GM21367 (cell line): ENCODE data around the gene LARP1.

Experiments used
- ATAC-seq: cut with Tn5 transposase; IDR thresholded peaks from one replicate; pipeline ENCODE4 v1.9.1; 2021; ENCODE audit not compliant: unreplicated experiment

Gene LARP1

DNA sequence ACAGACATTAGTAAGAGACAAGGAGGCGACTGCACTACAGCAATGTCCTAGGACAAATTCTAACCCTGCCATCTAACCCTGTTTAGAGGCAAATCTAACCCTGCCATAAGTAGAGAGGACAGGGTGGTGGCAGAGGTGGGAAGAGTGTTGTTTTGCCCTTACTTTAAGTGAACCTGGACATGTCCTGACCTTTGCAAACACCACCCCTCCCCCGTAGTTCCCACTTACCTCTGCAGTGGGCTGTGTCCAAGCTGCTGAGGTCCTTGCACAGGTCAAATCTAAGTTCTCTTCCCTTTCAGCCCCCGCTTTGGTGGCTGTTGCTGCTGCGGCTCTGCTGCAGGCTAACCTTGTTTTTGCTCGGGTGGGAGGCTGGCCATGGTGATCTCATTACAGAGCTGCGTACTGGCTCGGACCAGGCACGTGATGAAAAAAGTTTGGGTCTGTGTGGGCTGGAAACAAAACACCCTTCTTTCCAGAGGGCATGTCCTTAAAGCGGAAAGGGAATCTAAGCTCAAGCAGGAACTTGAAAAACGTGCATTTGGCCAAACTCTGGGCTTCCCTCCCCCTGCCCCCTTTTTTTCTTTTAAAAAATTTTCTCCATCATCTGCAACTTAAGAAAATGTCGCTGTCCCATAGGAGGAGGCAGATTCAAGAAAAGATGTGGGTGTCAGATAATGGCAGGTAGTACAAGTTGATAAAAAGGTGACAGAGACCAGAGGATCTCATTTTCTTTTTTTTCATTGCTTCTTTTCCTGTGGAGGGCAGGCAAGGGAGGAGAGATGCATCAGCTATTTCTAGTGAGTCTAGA, 95.3 kb downstream of the LARP1 start, which contains the start of gene FAXDC2:
Gene FAXDC2, minus strand, starts transcription at position 349 of the 808 bp plus-strand sequence. CDS start 12,425 bp downstream, outside the sequence.
- ATAC-seq = no peak

DNA sequence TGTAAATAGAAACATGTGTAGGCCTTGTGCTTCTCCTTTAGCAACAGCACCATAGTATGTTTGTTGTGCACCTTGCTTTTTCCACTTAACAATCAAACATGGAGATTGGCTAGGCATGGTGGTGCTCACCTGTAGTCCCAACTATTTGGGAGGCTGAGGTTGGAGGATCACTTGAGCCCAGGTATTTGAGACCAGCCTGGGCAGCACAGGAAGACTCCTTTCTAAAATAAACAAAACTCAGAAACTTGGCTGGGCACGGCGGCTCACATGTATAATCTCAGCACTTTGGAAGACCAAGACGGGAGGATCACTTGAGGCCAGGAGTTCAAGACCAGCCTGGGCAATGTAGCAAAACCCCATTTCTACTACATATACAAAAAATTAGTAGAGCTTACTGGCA, 96.2 kb downstream of the LARP1 start:
- no peak for ATAC-seq

DNA sequence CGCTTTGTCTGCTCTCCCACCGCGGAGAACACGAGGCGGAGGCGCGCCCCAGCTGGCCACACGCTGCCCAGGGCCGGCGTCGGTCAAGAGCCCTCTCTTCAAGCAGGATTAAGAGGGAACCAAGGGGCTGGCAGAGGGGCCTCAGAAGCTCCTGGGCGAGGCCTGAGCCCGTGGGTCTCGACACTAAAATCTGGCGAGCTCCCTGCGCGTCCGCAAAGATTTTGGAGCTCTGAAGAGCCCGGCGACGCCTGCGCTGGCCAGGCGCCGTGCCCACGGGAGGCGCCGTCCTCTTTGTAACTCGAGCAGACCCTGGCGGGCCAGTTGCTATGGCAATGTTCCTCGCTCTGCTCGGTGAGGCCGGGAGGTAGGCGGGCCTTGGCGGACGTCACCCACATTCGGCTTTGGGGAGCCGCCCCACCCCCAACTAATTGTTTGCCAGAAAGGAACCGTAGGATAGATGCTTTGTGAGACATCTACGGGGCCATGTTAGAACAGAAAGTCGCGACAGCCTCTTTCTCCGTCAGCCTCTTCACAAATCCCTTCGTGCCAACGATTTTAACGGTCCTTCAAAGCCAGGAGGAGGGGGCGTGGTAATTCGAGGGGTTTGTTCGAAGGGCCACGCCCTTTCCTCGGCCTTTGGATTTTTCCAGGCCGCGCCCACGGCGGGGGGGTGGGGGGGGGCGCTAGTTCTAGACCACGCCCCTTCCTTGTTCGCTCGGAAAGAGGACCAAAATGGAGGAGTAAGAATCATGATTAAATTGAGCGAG, 102.5 kb downstream of the LARP1 start:
- ATAC-seq = peak; percentile 52

DNA sequence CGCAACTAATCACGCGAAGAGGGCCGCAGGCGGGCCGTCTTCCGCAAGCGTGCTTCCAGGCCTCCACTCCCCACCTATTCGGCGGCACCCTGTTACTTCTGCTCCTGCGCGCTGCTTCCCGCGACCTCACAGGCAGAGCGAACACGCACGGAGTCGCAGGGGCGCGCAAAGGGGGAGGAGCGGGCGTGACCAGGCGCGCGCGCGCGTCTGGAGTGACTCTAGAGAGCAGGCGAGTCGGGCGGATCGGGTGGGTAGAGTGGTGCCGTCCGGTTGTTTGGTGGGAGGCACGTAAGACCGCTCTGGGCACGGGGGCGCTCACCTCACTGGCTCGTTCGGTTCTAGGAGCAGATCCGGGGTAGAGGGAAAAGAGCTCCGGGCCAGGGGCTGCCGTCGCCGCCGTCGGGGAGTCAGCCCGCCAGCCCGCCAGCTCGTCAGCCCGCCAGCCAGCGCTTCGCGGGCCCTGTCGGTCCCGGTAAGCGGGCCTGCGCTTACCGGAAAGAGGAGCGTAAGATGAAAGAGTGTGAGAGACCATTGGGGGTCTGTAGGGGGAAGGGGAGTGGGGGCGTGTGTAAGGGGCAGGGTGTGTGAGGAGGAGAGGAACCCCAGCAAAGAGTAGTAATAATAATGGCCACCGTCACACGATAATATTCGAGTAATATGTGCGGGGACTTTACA, 103.3 kb downstream of the LARP1 start, which contains the start of gene CNOT8:
Gene CNOT8, plus strand, starts transcription at position 331 of the 675 bp plus-strand sequence. CDS start 4,652 bp downstream, outside the sequence.
- peak; percentile 66 for ATAC-seq

DNA sequence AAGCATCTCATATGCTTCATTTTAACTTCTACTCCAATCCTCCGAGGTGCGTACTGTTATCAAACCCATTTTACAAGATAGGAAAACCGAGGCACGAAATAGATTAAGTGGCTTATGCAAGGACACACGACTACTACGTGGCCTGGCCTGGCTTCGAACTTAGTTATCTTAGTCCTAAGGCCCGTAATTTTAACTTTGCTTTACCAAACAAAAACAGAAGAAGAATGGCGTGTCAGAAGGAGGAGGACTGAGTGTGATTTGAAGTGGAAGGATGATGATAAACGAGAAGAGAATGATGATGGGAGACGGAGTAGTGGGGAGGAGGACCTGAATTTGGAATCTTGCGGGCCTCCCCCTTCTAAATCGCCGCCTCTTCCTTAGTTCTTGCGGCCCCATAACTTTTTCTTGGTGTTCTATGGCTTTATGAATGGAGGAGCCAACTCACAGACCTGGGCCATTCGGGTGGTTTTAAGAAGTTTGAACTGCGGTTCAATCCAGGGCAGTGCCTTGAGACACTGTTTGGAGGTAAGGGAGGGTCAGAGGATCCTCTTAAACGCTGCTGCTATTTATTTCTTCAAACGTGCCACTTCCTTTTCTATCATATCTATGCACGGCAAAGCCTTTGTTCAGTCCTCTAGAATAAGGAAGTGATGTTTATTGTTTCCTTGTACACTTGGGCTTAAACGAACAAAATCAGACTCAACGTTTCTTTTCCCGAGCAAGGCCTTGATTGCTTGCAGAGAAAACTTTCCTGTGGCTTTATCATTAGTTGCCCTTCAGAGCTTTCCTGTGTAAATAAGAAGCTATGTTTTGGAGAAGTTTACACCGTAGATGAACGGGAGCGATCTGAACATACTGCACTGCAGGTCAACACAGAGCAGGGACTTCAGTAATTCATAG, 104.0 kb downstream of the LARP1 start:
- no peak for ATAC-seq

DNA sequence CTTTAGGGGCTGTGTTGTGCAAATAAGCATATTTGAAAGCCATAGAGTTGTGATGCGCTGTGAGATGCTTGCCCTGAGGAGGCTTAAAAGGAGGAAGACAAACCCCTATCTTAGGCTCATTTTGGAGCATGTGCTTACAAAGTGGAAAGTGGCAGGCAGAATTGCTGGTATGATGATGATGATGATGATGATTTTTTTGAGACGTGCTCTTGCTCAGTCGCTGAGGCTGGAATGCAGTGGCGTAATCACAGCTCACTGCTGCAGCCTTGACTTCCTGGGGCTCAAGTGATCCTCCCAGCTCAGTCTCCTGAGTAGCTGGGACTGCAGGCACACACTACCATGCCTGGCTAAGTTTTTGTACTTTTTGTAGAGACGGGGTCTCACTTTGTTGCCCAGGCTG, 104.9 kb downstream of the LARP1 start:
- no peak for ATAC-seq

DNA sequence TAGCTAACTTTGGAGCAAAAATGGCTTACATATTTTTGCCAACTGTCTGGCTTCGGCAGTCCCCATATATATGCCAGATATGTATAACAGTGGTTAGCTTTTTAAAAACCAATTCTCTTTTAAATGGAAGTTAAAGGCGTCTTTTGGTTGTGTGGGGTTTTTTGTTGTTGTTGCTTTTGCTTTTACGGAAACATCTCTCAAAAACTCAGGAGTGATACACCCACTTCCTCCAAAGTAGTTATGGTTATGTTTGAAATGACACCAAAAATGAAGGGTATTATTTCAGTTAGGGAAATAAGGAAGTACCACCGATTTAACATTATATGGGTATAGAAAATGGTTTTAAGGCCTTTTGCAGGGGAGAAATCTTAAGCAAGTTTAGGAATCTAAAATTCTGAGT, 105.6 kb downstream of the LARP1 start:
- ATAC-seq = no peak

DNA sequence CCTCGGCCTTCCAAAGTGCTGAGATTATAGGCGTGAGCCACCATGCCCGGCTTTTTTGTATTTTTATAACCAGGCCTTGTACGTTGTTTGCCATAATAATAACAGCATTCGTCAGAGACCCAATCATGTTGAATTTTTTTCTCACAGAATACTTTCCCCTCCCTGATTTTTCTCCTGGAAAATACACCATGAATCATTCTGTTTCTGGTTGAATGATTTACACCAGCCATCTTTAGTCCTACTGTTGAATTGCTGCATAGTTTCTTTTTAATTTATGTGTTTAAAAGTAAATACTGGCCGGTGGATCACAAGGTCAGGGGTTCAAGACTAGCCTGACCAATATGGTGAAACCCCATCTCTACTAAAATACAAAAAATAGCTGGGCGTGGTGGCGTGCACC, 106.8 kb downstream of the LARP1 start:
- ATAC-seq = no peak

DNA sequence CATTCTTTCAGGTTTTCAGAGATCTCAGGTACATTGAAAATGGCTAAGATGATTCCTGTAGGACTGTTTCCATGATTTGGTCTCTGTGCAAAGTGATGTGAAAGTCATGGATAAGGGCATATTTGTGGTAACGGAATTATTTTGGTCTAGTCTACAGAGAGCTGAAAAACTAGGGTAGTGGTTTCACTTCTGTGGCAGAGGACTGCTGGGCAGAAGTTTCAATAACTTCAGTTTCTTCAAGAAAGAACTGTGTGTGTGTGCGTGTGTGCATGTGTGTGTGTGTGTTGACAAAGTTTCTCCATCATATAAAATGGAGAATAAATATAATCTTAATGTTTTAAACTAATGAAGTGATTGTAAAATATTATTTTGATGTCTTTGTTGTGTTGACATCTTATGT, 107.6 kb downstream of the LARP1 start:
- no peak for ATAC-seq

DNA sequence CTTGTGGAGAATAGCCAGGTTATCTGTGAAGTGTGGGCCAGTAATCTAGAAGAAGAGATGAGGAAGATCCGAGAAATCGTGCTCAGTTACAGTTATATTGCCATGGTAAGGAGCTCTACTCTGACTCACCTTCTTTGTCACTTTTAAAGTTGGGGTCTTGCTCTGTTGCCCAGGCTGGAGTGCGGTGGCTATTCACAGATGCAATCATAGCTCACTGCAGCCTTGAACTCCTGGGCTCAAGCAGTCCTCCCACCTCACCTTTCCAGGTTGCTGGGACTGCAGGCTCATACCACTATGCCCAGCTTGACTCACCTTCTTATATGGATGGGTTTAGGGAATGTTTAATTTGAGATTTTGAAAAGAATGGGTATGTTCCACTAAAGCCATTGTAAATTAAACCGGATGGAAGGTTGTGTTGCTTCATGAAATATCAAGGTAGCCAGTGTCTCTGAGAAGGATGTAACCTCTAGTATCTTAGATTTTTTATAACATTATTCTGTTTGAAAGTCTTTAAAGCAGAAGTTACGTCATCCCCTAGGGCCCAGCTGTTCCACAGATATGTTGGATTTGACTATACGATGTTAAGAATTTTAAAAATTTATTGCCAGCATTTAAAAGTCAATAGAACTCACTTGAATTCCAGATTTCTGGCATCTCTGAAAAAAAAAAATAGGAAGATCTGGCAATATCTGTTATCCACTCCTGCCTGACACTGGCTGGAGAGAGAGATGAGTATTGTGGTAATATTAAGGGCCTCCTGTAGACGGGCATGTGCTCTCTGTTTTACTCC, 108.3 kb downstream of the LARP1 start:
- ATAC-seq = no peak

DNA sequence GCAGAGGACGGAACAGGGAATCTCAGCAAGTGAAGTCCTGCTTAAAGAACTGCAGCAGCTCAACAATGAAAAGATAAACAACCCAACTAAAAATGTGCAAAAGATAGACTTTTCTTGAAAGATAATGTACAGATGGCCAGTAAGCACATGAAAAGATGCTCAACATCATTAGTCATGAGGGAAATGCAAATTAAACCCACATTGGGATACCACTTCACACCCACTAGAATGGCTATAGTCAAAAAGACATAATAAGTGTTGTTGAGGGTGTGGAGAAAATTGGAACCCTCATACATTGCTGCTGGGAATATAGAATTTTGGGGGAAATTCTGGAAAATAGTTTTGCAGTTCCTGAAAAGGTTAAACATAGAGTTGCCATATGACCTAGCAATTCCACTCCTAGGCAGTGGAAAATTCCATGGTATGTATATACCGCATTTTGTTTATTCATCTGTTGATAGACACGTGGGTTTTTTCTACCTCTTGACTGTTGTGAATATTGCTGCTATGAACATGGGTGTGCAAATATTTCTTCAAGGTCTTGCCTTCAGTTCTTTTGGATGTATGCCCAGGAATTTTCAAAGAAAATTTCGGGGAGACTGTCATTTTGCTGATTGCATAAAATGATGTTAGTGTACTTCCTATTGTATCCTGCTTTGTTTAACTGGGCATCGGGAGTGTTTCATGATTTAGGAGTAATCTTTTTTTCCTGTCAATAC, 110.4 kb downstream of the LARP1 start:
- ATAC-seq = no peak

DNA sequence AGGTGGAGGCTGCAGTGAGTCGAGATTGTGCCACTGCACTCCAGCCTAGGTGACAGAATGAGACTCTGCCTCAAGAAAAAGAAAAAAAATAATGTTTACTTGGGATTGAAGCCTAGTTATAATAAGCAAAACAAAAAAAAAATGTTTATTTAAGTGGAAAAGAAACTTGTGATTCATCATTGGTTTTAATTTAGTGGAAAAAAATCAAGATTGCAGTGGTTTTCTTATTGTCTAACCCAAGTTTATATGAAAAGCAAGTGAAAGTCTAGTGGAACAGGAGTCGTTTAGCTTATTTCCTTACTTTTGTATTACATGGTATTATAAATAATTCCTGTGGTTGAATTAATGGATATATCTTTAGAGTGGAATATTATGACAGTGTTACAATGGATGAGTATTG, 111.7 kb downstream of the LARP1 start:
- ATAC-seq = no peak
